ENCODE measurements around the gene TULP4. TPM values are rescaled to one million over a fixed set of nuclear protein-coding genes. Genes with fewer than 3 reads are reported as not detected.
A peak's percentile ranks its signal among the peaks of the same experiment; 100 is the strongest.

Gene TULP4
- total RNA-seq, 8 experiments from 2014 or later, result 54.0 to 195 (median 151) TPM

DNA sequence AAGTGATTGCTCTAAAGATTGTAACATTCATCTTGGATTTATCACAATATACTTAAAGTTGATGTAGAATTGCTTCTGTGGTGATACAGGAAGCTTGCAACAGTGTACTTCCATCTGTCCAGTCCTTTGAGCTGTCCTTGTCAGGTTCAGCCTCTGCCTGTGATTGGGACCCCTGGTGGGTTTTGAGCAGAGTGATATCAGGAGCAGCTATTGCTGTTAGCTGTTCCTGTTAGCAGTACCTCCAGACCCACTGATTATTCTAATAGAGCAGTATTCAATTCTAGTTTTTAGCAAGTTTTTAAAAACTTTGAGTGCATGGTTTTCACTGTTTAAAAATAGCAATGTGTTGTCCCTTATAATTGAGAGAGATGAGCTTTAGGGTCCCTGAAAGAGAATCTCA is 48.8 kb downstream of the TULP4 start:
- no peak for ATAC-seq (replicated peaks in 6 of 8)
- no peaks in the 10 kb centered on the region for H3K4me1 ChIP-seq (replicated peaks in 1 of 2)
- no peak overlapping the region for H3K27ac ChIP-seq
- in situ Hi-C loops (cut with MboI; ENCODE audit: low pct_unique_long_range_greater_than_20kb in 2 of 9, low sequenced_read_pairs in 9 of 9, unreplicated experiment in 9 of 9), result no loop called here
- no peak overlapping the region for H3K4me3 ChIP-seq

GRCh38 chr6:158361961-158362669 is 49.9 kb downstream of the TULP4 start:
- peak in 1 of 8 experiments; percentile 45 for ATAC-seq (replicated peaks in 6 of 8)
- in situ Hi-C loops (cut with MboI; ENCODE audit: low pct_unique_long_range_greater_than_20kb in 2 of 9, low sequenced_read_pairs in 9 of 9, unreplicated experiment in 9 of 9), result no loop called here
- Histone ChIP-seq H3K27ac (no peak overlapping the region), H3K4me3 (no peak overlapping the region), H3K4me1 (replicated peaks in 1 of 2) (no peaks in the 10 kb centered on the region)
- WGBS, 10 experiments, result 33 to 100% (median 96%) methylated on average over 1 to 5 of the region's 5 CpGs; no CpG with 5 or more reads in 2 of the 10 experiments

DNA sequence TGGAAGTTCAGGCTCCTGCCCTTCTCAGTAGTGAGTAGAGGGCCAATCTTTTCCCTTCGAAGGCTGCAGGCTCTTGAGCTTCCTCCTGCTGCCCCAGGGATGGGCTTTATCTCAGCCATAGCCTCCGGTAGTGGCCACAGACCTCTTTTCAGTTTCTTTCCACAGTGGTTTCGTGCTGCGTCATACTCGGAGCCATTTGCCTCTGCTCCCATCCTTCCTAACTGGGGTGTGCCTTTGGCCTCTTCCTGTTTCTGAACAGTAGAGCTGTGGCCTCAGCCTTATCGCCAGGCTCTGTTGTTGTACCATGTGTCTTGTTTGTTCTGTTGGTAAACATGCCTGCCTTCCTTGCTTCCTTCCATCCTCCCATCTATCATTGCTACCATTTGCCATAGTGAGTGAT is 54.1 kb downstream of the TULP4 start:
- in situ Hi-C loops (cut with MboI; ENCODE audit: low pct_unique_long_range_greater_than_20kb in 2 of 9, low sequenced_read_pairs in 9 of 9, unreplicated experiment in 9 of 9), result no loop called here
- H3K4me3 ChIP-seq, result no peak overlapping the region
- H3K27ac ChIP-seq, result no peak overlapping the region
- 90 to 100% (median 100%) methylated on average over 1 to 6 of the region's 6 CpGs; no CpG with 5 or more reads in 3 of the 10 experiments for WGBS, 10 experiments
- no peaks in the 10 kb centered on the region for H3K4me1 ChIP-seq (replicated peaks in 1 of 2)
- ATAC-seq (replicated peaks in 6 of 8), result no peak

DNA sequence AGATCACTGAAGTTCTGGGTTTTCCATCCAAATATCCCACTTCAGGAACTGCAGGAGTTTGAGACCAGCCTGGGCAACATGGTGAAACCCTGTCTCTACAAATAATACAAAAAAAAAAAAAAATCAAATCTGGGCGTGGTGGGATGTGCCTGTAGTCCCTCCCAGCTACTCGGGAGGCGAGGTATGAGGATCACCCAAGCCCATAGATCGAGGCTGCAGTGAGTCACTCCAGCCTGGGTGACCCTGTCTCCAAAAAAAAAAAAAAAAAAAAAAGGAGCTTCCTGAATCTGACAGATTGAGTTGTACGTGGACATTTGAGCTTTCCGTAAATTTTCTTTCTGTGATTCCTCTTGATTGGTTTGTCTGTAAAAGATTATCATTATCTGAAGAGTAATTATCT is 55.6 kb downstream of the TULP4 start:
- Histone ChIP-seq H3K4me1 (replicated peaks in 1 of 2) (peaks cover 0 to 11% of the 10 kb centered on the region in 2 donors), H3K4me3 (no peak overlapping the region), H3K27ac (no peak overlapping the region)
- WGBS, 10 experiments, result 72 to 96% (median 85%) methylated on average over 2 to 6 of the region's 6 CpGs
- ATAC-seq (replicated peaks in 6 of 8), result peak in 1 of 8 experiments; percentile 69
- in situ Hi-C loops (cut with MboI; ENCODE audit: low pct_unique_long_range_greater_than_20kb in 2 of 9, low sequenced_read_pairs in 9 of 9, unreplicated experiment in 9 of 9), result no loop called here

DNA sequence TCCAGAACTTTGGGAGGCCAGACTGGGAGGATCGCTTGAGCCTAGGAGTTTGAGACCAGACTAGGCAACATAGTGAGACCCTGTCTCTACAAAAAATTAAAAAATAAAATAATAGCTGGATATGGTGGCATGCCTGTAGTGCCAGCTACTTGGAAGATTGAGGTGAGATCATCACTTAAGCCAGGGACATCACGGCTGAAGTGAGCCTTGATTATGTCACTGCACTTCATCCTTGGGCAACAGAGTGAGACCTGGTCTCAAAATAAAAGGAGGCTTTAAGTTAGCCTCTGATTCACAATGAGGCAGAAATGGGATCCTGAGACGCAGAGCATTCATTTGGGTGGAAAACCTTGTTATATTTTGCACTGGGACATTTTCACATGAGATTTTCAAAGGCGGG is 57.0 kb downstream of the TULP4 start:
- no peak overlapping the region for H3K27ac ChIP-seq
- 50 to 100% (median 95%) methylated on average over 1 to 4 of the region's 4 CpGs; no CpG with 5 or more reads in 1 of the 10 experiments for WGBS, 10 experiments
- in situ Hi-C loops (cut with MboI; ENCODE audit: low pct_unique_long_range_greater_than_20kb in 2 of 9, low sequenced_read_pairs in 9 of 9, unreplicated experiment in 9 of 9), result no loop called here
- H3K4me1 ChIP-seq (replicated peaks in 1 of 2), result peaks cover 0 to 13% of the 10 kb centered on the region in 2 donors
- peak in 3 of 8 experiments; percentile 35 to 81 (median 71) for ATAC-seq (replicated peaks in 6 of 8)
- no peak overlapping the region for H3K4me3 ChIP-seq

DNA sequence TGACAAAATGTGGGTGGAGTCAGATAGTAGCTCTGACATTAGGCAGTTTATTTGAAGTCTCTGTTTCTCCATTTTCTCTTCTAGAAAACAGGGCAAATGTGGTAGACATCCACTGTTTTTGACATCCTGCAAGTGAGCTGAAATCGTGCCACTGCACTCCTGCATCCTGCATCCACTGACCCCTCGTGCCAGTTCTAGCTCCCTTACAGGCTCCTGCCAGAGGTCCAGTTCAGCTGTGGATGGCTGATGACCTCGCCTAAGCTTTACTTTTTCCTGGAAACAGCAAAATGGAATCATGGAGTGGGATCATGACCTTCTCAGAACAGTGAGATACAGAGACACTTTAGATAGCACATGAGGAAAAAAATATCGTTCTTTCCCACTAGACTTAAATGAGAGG is 58.5 kb downstream of the TULP4 start:
- in situ Hi-C loops (cut with MboI; ENCODE audit: low pct_unique_long_range_greater_than_20kb in 2 of 9, low sequenced_read_pairs in 9 of 9, unreplicated experiment in 9 of 9), result no loop called here
- Histone ChIP-seq H3K4me3 (no peak overlapping the region), H3K27ac (no peak overlapping the region), H3K4me1 (replicated peaks in 1 of 2) (peaks cover 0 to 13% of the 10 kb centered on the region in 2 donors)
- ATAC-seq (replicated peaks in 6 of 8), result peak in 1 of 8 experiments; percentile 21
- 74 to 100% (median 95%) methylated on average over 1 to 4 of the region's 4 CpGs; no CpG with 5 or more reads in 3 of the 10 experiments for WGBS, 10 experiments

DNA sequence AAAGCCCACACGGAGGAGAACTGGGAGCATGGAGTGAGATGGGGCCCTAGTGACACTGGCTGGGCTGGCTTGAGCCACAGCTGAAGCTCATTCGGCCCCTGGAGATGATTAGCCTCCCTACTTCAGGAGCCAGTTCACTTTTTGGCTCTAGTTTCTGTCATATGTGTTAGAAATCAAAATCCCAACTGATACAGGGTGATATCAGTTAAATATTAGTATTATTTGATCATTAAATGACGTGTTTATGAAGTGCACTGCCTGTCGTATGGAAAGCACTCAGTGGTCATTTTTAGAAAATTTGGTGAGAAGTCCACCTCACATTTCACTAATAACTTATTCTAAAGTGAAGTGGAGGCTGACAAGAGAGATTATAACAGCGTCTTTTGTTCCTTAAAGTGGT is 59.0 kb downstream of the TULP4 start:
- WGBS, 10 experiments, result 76 to 100% (median 97%) methylated on average over 1 to 4 of the region's 5 CpGs
- no peak overlapping the region for H3K27ac ChIP-seq
- in situ Hi-C loops (cut with MboI; ENCODE audit: low pct_unique_long_range_greater_than_20kb in 2 of 9, low sequenced_read_pairs in 9 of 9, unreplicated experiment in 9 of 9), result no loop called here

GRCh38 chr6:158372574-158372973 is 60.3 kb downstream of the TULP4 start:
- Histone ChIP-seq H3K27ac (no peak overlapping the region), H3K4me3 (no peak overlapping the region), H3K4me1 (replicated peaks in 1 of 2) (peaks cover 0 to 13% of the 10 kb centered on the region in 2 donors)
- in situ Hi-C loops (cut with MboI; ENCODE audit: low pct_unique_long_range_greater_than_20kb in 2 of 9, low sequenced_read_pairs in 9 of 9, unreplicated experiment in 9 of 9), result no loop called here
- peak in 2 of 8 experiments; percentile 20 to 47 for ATAC-seq (replicated peaks in 6 of 8)
- 11 to 100% (median 80%) methylated on average over 1 to 3 of the region's 3 CpGs; no CpG with 5 or more reads in 1 of the 10 experiments for WGBS, 10 experiments

More for the DNA sequence above, 59.0 kb downstream of the TULP4 start:
- Histone ChIP-seq H3K4me1 (replicated peaks in 1 of 2) (peaks cover 0 to 13% of the 10 kb centered on the region in 2 donors), H3K4me3 (no peak overlapping the region)
- no peak for ATAC-seq (replicated peaks in 6 of 8)

GRCh38 chr6:158373214-158373613 is 60.9 kb downstream of the TULP4 start:
- H3K27ac ChIP-seq, result no peak overlapping the region
- H3K4me3 ChIP-seq, result no peak overlapping the region
- in situ Hi-C loops (cut with MboI; ENCODE audit: low pct_unique_long_range_greater_than_20kb in 2 of 9, low sequenced_read_pairs in 9 of 9, unreplicated experiment in 9 of 9), result no loop called here
- WGBS, 10 experiments, result 67 to 100% (median 91%) methylated on average over 2 to 7 of the region's 9 CpGs; no CpG with 5 or more reads in 2 of the 10 experiments
- no peak for ATAC-seq (replicated peaks in 6 of 8)
- peaks cover 0 to 13% of the 10 kb centered on the region in 2 donors for H3K4me1 ChIP-seq (replicated peaks in 1 of 2)

GRCh38 chr6:158374020-158374419 is 61.8 kb downstream of the TULP4 start:
- no peak for ATAC-seq (replicated peaks in 6 of 8)
- in situ Hi-C loops (cut with MboI; ENCODE audit: low pct_unique_long_range_greater_than_20kb in 2 of 9, low sequenced_read_pairs in 9 of 9, unreplicated experiment in 9 of 9), result no loop called here
- peaks cover 0 to 13% of the 10 kb centered on the region in 2 donors for H3K4me1 ChIP-seq (replicated peaks in 1 of 2)
- 82 to 100% (median 95%) methylated on average over 1 to 5 of the region's 5 CpGs for WGBS, 10 experiments
- no peak overlapping the region for H3K4me3 ChIP-seq
- no peak overlapping the region for H3K27ac ChIP-seq

DNA sequence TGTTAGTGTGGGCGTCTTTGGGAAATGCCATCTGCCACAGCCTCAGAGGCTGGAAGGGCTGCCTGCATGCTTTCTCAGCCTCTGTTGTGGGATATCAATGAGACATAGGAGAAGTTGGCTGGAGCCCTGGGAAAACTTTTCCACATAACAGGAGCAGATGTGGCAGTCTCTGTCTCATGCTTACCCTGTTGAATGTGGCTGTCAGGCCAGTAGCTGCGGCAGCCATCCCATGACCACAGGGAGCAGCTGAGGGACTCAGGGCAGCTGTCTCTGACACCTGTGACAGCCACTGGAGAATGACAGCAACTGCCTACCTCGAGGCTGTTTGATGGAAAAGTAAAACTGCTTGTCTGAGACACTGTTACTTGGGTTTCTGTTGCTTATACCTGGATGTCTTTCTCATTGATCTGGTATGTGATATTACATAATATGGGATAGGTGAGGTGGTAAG is 64.4 kb downstream of the TULP4 start:
- in situ Hi-C loops (cut with MboI; ENCODE audit: low pct_unique_long_range_greater_than_20kb in 2 of 9, low sequenced_read_pairs in 9 of 9, unreplicated experiment in 9 of 9), result no loop called here
- 0 to 100% (median 96%) methylated on average over 1 to 2 of the region's 3 CpGs; no CpG with 5 or more reads in 4 of the 10 experiments for WGBS, 10 experiments
- no peak overlapping the region for H3K27ac ChIP-seq

GRCh38 chr6:158377860-158378259 is 65.6 kb downstream of the TULP4 start:
- 75 to 100% (median 100%) methylated on average over 1 to 4 of the region's 4 CpGs; no CpG with 5 or more reads in 3 of the 10 experiments for WGBS, 10 experiments
- in situ Hi-C loops (cut with MboI; ENCODE audit: low pct_unique_long_range_greater_than_20kb in 2 of 9, low sequenced_read_pairs in 9 of 9, unreplicated experiment in 9 of 9), result no loop called here
- peaks cover 0 to 8% of the 10 kb centered on the region in 2 donors for H3K4me1 ChIP-seq (replicated peaks in 1 of 2)
- H3K4me3 ChIP-seq, result no peak overlapping the region
- peak in 3 of 8 experiments; percentile 42 to 51 (median 48) for ATAC-seq (replicated peaks in 6 of 8)
- H3K27ac ChIP-seq, result no peak overlapping the region

More for the DNA sequence above, 64.4 kb downstream of the TULP4 start:
- Histone ChIP-seq H3K4me1 (replicated peaks in 1 of 2) (peaks cover 0 to 14% of the 10 kb centered on the region in 2 donors), H3K4me3 (no peak overlapping the region)
- ATAC-seq (replicated peaks in 6 of 8), result peak in 2 of 8 experiments; percentile 15 to 64

DNA sequence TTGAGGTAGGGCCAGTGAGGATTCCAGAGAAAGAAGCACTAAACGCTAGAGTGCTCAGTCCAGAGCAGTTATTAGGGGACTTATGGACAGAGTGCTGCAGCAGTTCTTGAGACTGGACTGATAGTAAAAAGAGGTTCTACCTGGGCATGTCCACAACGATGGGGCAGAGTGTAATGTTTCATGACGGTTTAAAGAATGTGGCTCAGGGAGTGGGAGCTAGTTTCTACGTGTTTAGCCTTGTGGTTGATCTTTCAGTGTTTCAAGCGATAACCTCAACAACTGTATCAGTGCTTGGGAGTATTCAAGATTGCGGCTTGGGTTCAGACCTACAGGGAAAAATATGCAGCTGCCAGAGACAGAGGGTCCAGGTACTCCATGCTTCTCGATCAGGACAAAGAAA is 67.1 kb downstream of the TULP4 start:
- 79 to 100% (median 93%) methylated on average over 1 to 6 of the region's 7 CpGs for WGBS, 10 experiments
- ATAC-seq (replicated peaks in 6 of 8), result no peak
- H3K27ac ChIP-seq, result no peak overlapping the region
- H3K4me3 ChIP-seq, result no peak overlapping the region
- in situ Hi-C loops (cut with MboI; ENCODE audit: low pct_unique_long_range_greater_than_20kb in 2 of 9, low sequenced_read_pairs in 9 of 9, unreplicated experiment in 9 of 9), result no loop called here
- peaks cover 0 to 6% of the 10 kb centered on the region in 2 donors for H3K4me1 ChIP-seq (replicated peaks in 1 of 2)
